Measurements from ENCODE around the gene MGAT3. TPM values are rescaled to one million over a fixed set of nuclear protein-coding genes. Genes with fewer than 3 reads are reported as not detected.

MGAT3 gene
- total and polyA plus RNA-seq, 2 donors (not counting 1 experiment from before 2014, with no cell fraction given): 11.1 to 27.8 TPM

GRCh38 chr22:39471381-39472141, 14.7 kb downstream of the MGAT3 start:
- ChIA-PET POLR2A (interaction anchor here (0.5 to 2.2 kb wide), 4 partner anchors 21 to 575 kb away, joined by 3 to 12 read pairs (median 6); partner anchors contain the start of gene RPL3), CTCF (interaction anchor here (0.7 to 2.7 kb wide), 7 partner anchors 22 to 1383 kb away, joined by 3 to 9 read pairs (median 3); partner anchors contain the start of gene TAB1)
- H3K9ac ChIP-seq (ENCODE audit: low read length): peak overlapping the region; percentile 32
- peak overlapping the region; percentile 40 to 68 for H3K27ac ChIP-seq (ENCODE audit: low read length in 2 of 2)
- H3K9me3 ChIP-seq (ENCODE audit: control extremely low read depth in 1 of 3, control insufficient read depth in 2 of 3, insufficient read depth in 1 of 3, low read length in 2 of 3): no peaks in the 10 kb centered on the region
- peaks cover 41 to 69% of the 10 kb centered on the region in 2 donors for H3K4me1 ChIP-seq (ENCODE audit: control insufficient read depth in 2 of 2, insufficient read depth in 2 of 2, low read length in 2 of 2)
- ATAC-seq (ENCODE audit: low read depth) (peak; percentile 60), DNase-seq (peak; percentile 43)
- no peak overlapping the region for H2AFZ ChIP-seq (ENCODE audit: insufficient read depth, low read depth, low read length, poor library complexity, severe bottlenecking)
- Mint-ChIP-seq H3K27me3 (no peaks in the 10 kb centered on the region), H3K9me3 (ENCODE audit: insufficient read depth) (no peaks in the 10 kb centered on the region), H3K4me1 (peaks cover 64% of the 10 kb centered on the region), H3K27ac (peak overlapping the region; percentile 89), H3K4me3 (peak overlapping the region; percentile 85)
- no peaks in the 10 kb centered on the region for H3K36me3 ChIP-seq (replicated peaks in 1 of 2; ENCODE audit: control extremely low read depth in 1 of 2, control insufficient read depth in 1 of 2, extremely low read depth in 1 of 2, insufficient read depth in 2 of 2, low read length in 1 of 2)
- peak overlapping the region; percentile 69 for H3K4me2 ChIP-seq (replicated peaks; ENCODE audit: low read depth, low read length, poor library complexity, severe bottlenecking)
- TF ChIP-seq EZH2 (IDR thresholded peaks at IDR 0.05; ENCODE audit: borderline replicate concordance, insufficient read depth, low read depth, low read length, poor library complexity, severe bottlenecking) (no peak), CTCF (IDR thresholded peaks at IDR 0.05) (no peak)
- H3K4me3 ChIP-seq (ENCODE audit: control extremely low read depth in 1 of 5, extremely low read depth in 1 of 5, insufficient read depth in 1 of 5, low read depth in 2 of 5, low read length in 4 of 5): peak overlapping the region in 1 of 5 experiments; percentile 14
- 23% methylated on average over 12 of the region's 13 CpGs for WGBS (ENCODE audit: insufficient coverage)
- H4K20me1 ChIP-seq (ENCODE audit: control insufficient read depth, insufficient read depth, low read length, poor library complexity, severe bottlenecking): peaks cover 4% of the 10 kb centered on the region
- peaks cover 28% of the 10 kb centered on the region for H3K79me2 ChIP-seq (ENCODE audit: control insufficient read depth, insufficient read depth, low read length)
- no peaks in the 10 kb centered on the region for H3K27me3 ChIP-seq (replicated peaks in 1 of 4; ENCODE audit: control extremely low read depth in 1 of 4, control insufficient read depth in 3 of 4, insufficient read depth in 4 of 4, low read length in 3 of 4)
- intact Hi-C loops (cut with micrococcal nuclease): loop anchor here (1.0 to 5.0 kb wide), 3 partner anchors 25 to 72 kb away; partner anchors contain the start of gene TAB1
